ENCODE results near the gene LZTR1.

LZTR1 gene

GRCh38 chr22:20956258-20957101 lies 25.6 kb upstream of the LZTR1 start:
- DNase-seq (ENCODE audit: low read depth): no peak
- no peak overlapping the region for H3K4me3 ChIP-seq (ENCODE audit: low read depth, low read length)
- no peak for TF ChIP-seq MAX (IDR thresholded peaks at IDR 0.05; ENCODE audit: low read depth, low read length)
- no peak for TF ChIP-seq CTCF (IDR thresholded peaks at IDR 0.05; ENCODE audit: low read depth, low read length)
- no peak for TF ChIP-seq POLR2A (IDR thresholded peaks at IDR 0.05; ENCODE audit: extremely low read depth, insufficient read length)
- no peak for TF ChIP-seq MYC (IDR thresholded peaks at IDR 0.05; ENCODE audit: low read depth, low read length)

DNA sequence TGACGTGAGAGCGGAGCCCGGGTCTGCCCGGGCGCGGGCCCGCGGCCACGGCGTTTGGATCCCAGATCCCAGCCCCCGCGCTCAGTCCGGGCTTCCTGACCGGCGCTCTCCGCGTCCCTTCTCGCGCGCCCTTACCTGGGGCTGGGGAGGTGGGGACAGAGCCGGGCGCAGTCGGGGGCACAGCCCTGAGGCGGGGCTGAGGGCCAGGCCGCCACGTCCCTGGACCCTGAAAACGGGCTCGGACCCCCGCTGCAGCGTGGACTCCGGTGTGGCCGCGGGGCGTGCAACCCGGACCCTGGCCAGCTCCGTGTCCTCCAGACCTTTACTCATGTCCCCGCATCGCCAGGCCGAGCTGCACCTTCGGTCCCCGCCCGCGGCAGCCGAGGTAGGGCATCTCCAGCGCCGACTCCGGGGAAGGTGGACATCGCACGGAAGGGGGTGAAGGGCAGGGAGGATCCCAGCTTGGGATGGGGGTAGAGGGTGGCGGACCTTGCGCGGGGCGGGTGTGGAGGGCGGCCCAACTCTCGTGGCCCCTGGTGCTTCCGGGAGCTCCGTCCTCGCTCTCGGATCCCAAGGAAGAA lies 24.9 kb upstream of the LZTR1 start:
- TF ChIP-seq MYC (IDR thresholded peaks at IDR 0.05; ENCODE audit: low read depth, low read length): no peak
- no peak for DNase-seq (ENCODE audit: low read depth)
- no peak overlapping the region for H3K4me3 ChIP-seq (ENCODE audit: low read depth, low read length)

DNA sequence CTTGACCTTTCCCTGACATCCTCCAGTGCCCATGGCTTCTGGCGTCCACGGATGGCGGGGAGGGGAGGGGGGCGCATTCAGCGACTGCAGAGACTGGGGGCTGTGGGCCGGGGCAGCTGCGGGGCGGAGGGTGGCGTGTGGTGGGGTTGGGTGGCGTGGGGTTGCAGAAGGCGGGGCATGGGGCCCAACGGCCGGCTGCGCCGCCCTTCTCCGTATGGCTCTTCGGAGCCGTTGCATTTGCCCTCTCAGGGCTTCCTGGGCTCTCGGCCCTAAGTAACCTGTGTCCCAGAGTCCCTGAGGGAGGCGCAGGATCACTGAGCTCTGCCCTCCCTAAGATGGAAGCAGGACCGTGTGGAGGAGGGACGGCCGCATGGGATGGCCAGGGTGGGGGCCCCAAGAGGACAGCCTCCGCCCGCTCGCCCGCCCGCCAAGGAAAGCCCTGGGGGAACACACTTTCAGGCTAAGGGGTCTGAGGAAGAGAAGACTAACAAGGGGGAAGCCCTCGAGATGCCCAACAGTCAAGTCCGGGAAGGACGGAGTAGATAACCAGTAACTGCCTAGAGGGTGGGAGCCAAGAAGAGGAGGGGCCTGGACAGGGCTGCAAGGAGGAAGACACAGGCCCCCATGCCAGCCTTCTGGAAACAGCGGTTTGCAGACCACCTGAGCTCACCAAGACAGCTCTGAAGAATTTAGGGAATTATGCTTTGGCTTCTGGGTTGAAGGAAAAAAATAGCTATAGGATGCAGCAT lies 24.2 kb upstream of the LZTR1 start:
- no peak for DNase-seq (ENCODE audit: low read depth)
- no peak overlapping the region for H3K4me3 ChIP-seq (ENCODE audit: low read depth, low read length)
- TF ChIP-seq POLR2A (IDR thresholded peaks at IDR 0.05; ENCODE audit: extremely low read depth, insufficient read length) (no peak), MAX (IDR thresholded peaks at IDR 0.05; ENCODE audit: low read depth, low read length) (no peak), MYC (IDR thresholded peaks at IDR 0.05; ENCODE audit: low read depth, low read length) (no peak), CTCF (IDR thresholded peaks at IDR 0.05; ENCODE audit: low read depth, low read length) (no peak)

DNA sequence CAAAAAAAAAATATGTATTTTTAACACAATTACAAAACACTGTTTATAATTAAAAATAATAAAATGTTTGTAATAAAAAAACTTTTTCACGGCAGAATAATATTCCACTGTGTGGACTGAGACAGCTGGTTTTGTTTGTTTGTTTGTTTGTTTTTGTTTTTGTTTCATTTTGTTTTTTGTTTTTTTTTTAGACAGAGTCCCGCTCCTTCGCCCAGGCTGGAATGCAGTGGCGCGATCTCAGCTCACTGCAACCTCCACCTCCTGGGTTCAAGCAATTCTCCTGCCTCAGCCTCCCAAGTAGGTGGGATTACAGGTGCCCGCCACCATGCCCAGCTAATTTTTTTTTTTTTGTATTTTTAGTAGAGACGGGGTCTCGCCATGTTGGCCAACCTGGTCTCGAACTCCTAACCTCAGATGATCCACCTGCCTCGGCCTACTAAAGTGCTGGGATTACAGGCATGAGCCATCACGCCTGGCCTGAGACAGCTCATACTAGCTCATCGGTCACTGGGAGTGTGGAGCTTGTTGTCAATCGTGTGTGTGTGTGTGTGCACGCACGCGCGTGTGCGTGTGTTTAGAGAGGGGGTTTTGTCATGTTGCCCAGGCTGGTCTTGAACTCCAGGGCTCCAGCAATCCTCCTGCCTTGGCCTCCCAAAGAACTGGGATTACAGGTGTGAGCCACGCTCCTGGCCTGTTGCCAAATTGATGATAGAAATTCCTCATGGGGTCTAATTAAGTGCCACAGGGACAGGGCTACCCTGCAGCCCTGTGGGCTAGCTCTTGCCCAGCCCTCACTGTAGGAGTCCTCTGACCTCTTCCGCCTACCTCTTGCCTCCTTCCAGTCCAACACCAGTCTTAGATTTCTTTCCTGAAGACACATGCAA lies 22.3 kb upstream of the LZTR1 start:
- no peak overlapping the region for H3K4me3 ChIP-seq (ENCODE audit: low read depth, low read length)
- no peak for TF ChIP-seq POLR2A (IDR thresholded peaks at IDR 0.05; ENCODE audit: extremely low read depth, insufficient read length)
- no peak for TF ChIP-seq MAX (IDR thresholded peaks at IDR 0.05; ENCODE audit: low read depth, low read length)
- no peak for TF ChIP-seq CTCF (IDR thresholded peaks at IDR 0.05; ENCODE audit: low read depth, low read length)
- TF ChIP-seq MYC (IDR thresholded peaks at IDR 0.05; ENCODE audit: low read depth, low read length): no peak
- DNase-seq (ENCODE audit: low read depth): no peak

- TF ChIP-seq MYC (IDR thresholded peaks at IDR 0.05; ENCODE audit: low read depth, low read length): no peak
- TF ChIP-seq CTCF (IDR thresholded peaks at IDR 0.05; ENCODE audit: low read depth, low read length): no peak
- no peak for TF ChIP-seq POLR2A (IDR thresholded peaks at IDR 0.05; ENCODE audit: extremely low read depth, insufficient read length)
- no peak for TF ChIP-seq MAX (IDR thresholded peaks at IDR 0.05; ENCODE audit: low read depth, low read length)
Observed at GRCh38 chr22:20960609-20961008, 21.5 kb upstream of the LZTR1 start.

More at GRCh38 chr22:20960609-20961008, 21.5 kb upstream of the LZTR1 start:
- H3K4me3 ChIP-seq (ENCODE audit: low read depth, low read length): no peak overlapping the region
- no peak for DNase-seq (ENCODE audit: low read depth)

All from NB4 (cell line).